Right atrium auricular region (tissue), 2 donors: ENCODE measurements around the gene RTP1. TPM values are rescaled to one million over a fixed set of nuclear protein-coding genes. Genes with fewer than 3 reads are reported as not detected.

Experiments
- DNase-seq: peaks from one replicate; pipeline ENCODE4 v3.0.0-alpha.2; 2019; ENCODE audit warnings: low spot score
- H3K27ac ChIP-seq, 2 donors: fragments of 200-600 bp; sonication (generic); 1 replicate in 1 of 2; 2 replicates in 1 of 2; pipeline ENCODE4 v1.5.1; 2016 to 2019
- H3K27me3 ChIP-seq, 2 donors: fragments of 200-600 bp; sonication (generic); one replicate each; pipeline versions ENCODE4 v1.5.1 to v1.6.0; 2017 to 2019
- H3K36me3 ChIP-seq: fragments of 200-600 bp; sonication (generic); one replicate; pipeline ENCODE4 v1.5.1; 2016
- H3K4me1 ChIP-seq, 2 donors: fragments of 200-600 bp; sonication (generic); one replicate each; pipeline versions ENCODE4 v1.5.1 to v1.6.0; 2017 to 2019
- H3K4me3 ChIP-seq, 2 donors: fragments of 200-600 bp; sonication (generic); 1 replicate in 1 of 2; 2 replicates in 1 of 2; pipeline ENCODE4 v1.5.1; 2017 to 2019; ENCODE audit warnings: mild to moderate bottlenecking in 1 of 2, moderate library complexity in 1 of 2
- H3K9me3 ChIP-seq, 2 donors: fragments of 200-600 bp; sonication (generic); one replicate each; pipeline ENCODE4 v1.5.1; 2019
- CTCF ChIP-seq, 2 donors: fragments of 200-600 bp; sonication (generic); IDR thresholded peaks; one replicate each; pipeline ENCODE4 v1.5.1; 2019; ENCODE audit warnings: antibody characterized with exemption in 2 of 2
- total RNA-seq, 2 donors: library from RNA; depleted of rRNA; stranded (reverse); fragments of >200 nt; gene quantifications; one replicate each; pipeline ENCODE4 v1.1.0, GENCODE V29; 2016

Gene RTP1
- not detected for total RNA-seq

DNA sequence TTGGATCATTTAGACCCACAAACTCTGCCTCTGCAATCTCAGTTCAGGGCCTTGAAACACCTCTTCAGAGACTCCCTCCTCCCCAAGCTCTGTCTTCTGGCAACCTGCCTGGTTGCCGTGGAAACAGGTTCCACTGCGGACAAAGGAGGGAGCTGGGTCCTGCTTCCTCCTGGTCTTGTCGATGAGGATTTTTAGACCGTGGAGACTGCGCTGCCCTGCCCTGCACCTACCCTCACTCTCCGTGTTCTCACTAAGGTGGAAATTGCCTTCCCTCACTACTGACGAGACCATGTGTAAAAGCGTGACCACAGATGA, at the start of gene RTP1:
Gene RTP1 (plus strand): TSS at position 152 of the 315 bp plus-strand sequence. CDS start 30 bp downstream, at position 182.
- H3K4me1 ChIP-seq: no peaks in the 10 kb centered on the region
- H3K36me3 ChIP-seq: no peaks in the 10 kb centered on the region
- no peak within 1 kb of the TSS for H3K4me3 ChIP-seq
- H3K27me3 ChIP-seq: no peaks in the 10 kb centered on the region
- H3K9me3 ChIP-seq: no peaks in the 10 kb centered on the region
- DNase-seq: no peak
- H3K27ac ChIP-seq: no peak within 1 kb of the TSS
- no peak for TF ChIP-seq CTCF (IDR thresholded peaks at IDR 0.05)

GRCh38 chr3:187150186-187150585, 47.1 kb upstream of the RTP1 start:
- Histone ChIP-seq H3K9me3 (peaks cover 0 to 3% of the 10 kb centered on the region in 2 donors), H3K27ac (no peak overlapping the region), H3K36me3 (no peaks in the 10 kb centered on the region), H3K4me3 (no peak overlapping the region), H3K27me3 (no peaks in the 10 kb centered on the region), H3K4me1 (no peaks in the 10 kb centered on the region)
- DNase-seq: no peak
- no peak for TF ChIP-seq CTCF (IDR thresholded peaks at IDR 0.05)

DNA sequence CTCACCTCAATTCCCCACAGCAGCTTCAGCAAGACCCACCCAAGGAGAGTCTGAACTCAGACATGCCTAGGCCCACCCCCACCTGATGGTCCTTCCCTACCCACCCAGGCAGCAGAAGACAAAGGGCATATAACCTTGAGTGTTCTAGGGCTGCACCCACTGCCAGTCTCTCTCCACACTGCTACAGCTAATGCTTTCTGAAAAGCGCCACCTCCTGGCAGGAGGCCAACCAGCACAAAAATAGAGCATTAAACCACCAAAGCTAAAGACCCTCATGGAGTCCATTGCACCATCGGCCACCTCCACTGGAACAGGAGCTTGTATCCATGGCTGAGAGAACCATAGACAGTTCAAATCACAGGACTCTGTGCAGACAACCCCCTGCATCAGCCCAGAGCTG, 46.7 kb upstream of the RTP1 start:
- H3K27me3 ChIP-seq: no peaks in the 10 kb centered on the region
- H3K27ac ChIP-seq: no peak overlapping the region
- H3K9me3 ChIP-seq: no peaks in the 10 kb centered on the region
- DNase-seq: no peak
- peak in 1 of 2 donors; percentile 19 for TF ChIP-seq CTCF (IDR thresholded peaks at IDR 0.05)
- H3K4me1 ChIP-seq: no peaks in the 10 kb centered on the region
- H3K36me3 ChIP-seq: no peaks in the 10 kb centered on the region
- no peak overlapping the region for H3K4me3 ChIP-seq

GRCh38 chr3:187161556-187161955, 35.7 kb upstream of the RTP1 start:
- no peak for TF ChIP-seq CTCF (IDR thresholded peaks at IDR 0.05)
- peaks cover 0 to 13% of the 10 kb centered on the region in 2 donors for H3K9me3 ChIP-seq
- no peak overlapping the region for H3K27ac ChIP-seq
- no peaks in the 10 kb centered on the region for H3K27me3 ChIP-seq
- DNase-seq: no peak
- H3K4me1 ChIP-seq: no peaks in the 10 kb centered on the region
- no peak overlapping the region for H3K4me3 ChIP-seq
- no peaks in the 10 kb centered on the region for H3K36me3 ChIP-seq

DNA sequence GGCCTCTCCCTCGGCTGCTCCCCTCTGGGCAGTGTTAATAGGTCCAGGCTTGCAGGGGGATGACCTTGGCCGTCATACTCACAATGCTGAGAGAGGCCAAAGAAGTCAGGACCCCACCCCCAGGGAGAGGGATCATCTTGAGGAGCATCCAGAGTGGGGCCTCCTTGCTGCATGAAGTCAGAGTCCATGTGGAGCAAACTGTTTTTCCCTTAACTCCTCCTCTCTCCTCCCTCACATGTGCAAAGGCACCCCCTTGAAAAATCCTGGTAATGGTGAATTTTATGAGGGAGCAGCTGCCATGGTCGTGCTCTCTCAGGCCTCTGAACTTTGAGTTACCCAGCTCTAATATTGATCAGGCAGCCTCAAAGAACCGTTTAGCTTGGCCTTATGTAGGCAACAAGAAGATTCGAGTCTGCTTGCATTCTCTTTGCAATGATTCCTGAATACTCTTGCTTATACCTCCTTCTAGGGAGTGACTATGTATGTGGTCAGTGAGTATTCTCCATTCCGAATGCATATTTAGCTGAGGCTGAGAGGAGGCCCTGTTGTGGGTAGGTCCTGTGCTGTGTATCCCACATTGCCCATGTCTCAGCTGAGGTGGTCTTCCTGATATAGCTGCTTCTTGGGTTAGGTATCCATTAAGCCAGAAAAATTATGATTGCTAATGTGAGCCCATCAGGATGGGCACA, 34.9 kb upstream of the RTP1 start:
- no peak overlapping the region for H3K4me3 ChIP-seq
- DNase-seq: no peak
- H3K9me3 ChIP-seq: peaks cover 0 to 13% of the 10 kb centered on the region in 2 donors
- H3K27ac ChIP-seq: no peak overlapping the region
- H3K4me1 ChIP-seq: no peaks in the 10 kb centered on the region
- H3K27me3 ChIP-seq: no peaks in the 10 kb centered on the region
- H3K36me3 ChIP-seq: no peaks in the 10 kb centered on the region
- TF ChIP-seq CTCF (IDR thresholded peaks at IDR 0.05): no peak

GRCh38 chr3:187165144-187165543, 32.1 kb upstream of the RTP1 start:
- TF ChIP-seq CTCF (IDR thresholded peaks at IDR 0.05): peak; percentile 50 to 84
- no peak overlapping the region for H3K27ac ChIP-seq
- no peaks in the 10 kb centered on the region for H3K36me3 ChIP-seq
- no peaks in the 10 kb centered on the region for H3K4me1 ChIP-seq
- no peak overlapping the region for H3K4me3 ChIP-seq
- no peak for DNase-seq
- peaks cover 0 to 2% of the 10 kb centered on the region in 2 donors for H3K9me3 ChIP-seq
- H3K27me3 ChIP-seq: no peaks in the 10 kb centered on the region
